BE2C (cell line): ENCODE measurements around the gene CCDC194.
A peak's percentile ranks its signal among the peaks of the same experiment; 100 is the strongest.

Experiments used
- DNase-seq: peaks from one replicate; pipeline ENCODE4 v3.0.0-alpha.2; 2020
- H3K27me3 ChIP-seq: fragments of 250-450 bp; sonication (Bioruptor Pico); 2 replicates; pipeline ENCODE4 v1.5.1; 2020; ENCODE audit warnings: mild to moderate bottlenecking
- H3K36me3 ChIP-seq: fragments of 250-450 bp; sonication (Bioruptor Pico); 2 replicates; pipeline ENCODE4 v1.5.1; 2020; ENCODE audit warnings: mild to moderate bottlenecking
- H3K4me1 ChIP-seq: fragments of 250-450 bp; sonication (Bioruptor Pico); 2 replicates; pipeline ENCODE4 v1.5.1; 2020
- H3K4me3 ChIP-seq: 2 replicates; pipeline ENCODE4 v1.5.1; 2011; ENCODE audit warnings: low read depth, low read length
- H3K9me3 ChIP-seq: fragments of 250-450 bp; sonication (Bioruptor Pico); 2 replicates; pipeline ENCODE4 v1.5.1; 2020
- CTCF ChIP-seq: IDR thresholded peaks from 2 replicates; pipeline ENCODE4 v1.5.1; 2012; ENCODE audit warnings: mild to moderate bottlenecking, low read depth, low read length

Gene CCDC194

GRCh38 chr19:17404621-17405249 lies 10.7 kb upstream of the CCDC194 start:
- no peak for TF ChIP-seq CTCF
- no peak overlapping the region for H3K4me3 ChIP-seq
- no peaks in the 10 kb centered on the region for H3K27me3 ChIP-seq
- no peaks in the 10 kb centered on the region for H3K9me3 ChIP-seq
- H3K36me3 ChIP-seq, result no peaks in the 10 kb centered on the region
- peaks cover 22% of the 10 kb centered on the region for H3K4me1 ChIP-seq
- no peak for DNase-seq

GRCh38 chr19:17404015-17404414 lies 10.0 kb upstream of the CCDC194 start:
- H3K9me3 ChIP-seq, result no peaks in the 10 kb centered on the region
- no peak overlapping the region for H3K4me3 ChIP-seq
- TF ChIP-seq CTCF, result no peak
- H3K36me3 ChIP-seq, result no peaks in the 10 kb centered on the region
- DNase-seq, result no peak
- H3K4me1 ChIP-seq, result peaks cover 22% of the 10 kb centered on the region
- no peaks in the 10 kb centered on the region for H3K27me3 ChIP-seq

DNA sequence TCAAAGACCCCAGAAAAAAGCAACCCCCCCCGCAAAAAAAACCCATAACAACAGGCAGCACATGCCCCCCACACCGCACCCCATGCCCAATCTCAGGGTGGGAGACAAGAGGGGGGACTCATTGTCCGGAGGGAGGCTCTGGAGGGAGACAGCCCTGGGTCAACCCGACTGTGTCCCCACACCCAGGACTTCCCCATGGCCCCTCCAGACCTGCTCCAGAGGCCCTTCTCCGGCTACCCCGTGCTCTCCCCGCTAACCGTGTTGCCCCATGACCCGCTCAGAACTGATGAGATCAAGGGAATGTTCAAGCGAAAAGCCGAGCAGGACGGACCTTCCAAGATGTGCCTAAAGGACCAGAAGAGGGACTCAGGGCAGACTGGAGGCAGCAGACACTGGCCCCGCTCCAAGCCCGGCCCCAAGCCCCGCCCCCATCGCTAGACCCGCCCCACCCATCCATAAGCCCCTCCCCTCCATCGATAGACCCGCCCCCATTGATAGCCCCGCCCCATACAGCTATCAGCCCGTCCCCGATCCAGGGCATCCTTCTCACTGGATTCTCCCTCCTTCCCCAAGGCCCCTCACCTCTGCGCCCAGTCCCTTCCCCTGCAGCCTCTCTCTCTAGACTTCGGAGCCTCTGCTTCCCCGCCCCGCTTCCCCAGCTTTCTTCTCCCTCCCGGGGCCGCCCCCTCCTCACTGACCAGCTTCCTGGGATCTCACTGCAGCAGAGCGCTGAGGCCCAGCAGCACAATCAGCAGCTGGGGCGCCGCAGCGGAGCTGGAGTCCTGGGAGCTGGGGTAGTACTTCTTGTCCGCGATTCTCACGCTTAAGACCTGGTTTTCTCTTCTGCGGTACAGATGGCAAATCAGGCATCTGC lies 9.2 kb upstream of the CCDC194 start:
- TF ChIP-seq CTCF, result no peak
- Histone ChIP-seq H3K4me1 (peaks cover 22% of the 10 kb centered on the region), H3K4me3 (peak overlapping the region; percentile 49), H3K36me3 (no peaks in the 10 kb centered on the region), H3K27me3 (no peaks in the 10 kb centered on the region), H3K9me3 (no peaks in the 10 kb centered on the region)
- DNase-seq, result peak; percentile 80

DNA sequence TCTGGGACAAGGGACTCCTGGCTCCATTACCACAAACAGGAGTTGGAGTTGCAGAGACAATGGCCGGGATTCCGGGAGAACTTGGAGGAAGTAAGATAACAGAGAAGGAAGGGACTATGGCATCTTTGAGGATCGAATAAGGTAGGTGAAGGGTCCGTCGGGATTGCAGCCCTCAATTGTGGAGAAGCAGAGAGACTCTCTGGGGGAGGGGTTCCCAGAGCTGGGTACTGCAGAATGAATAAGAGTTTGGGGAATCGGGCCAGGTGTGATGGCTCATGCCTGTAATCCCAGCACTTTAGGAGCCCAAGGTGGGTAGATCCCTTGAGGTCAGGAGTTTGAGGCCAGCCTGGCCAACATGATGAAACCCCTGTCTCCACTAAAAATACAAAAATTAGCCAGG lies 7.6 kb upstream of the CCDC194 start:
- H3K4me3 ChIP-seq, result no peak overlapping the region
- H3K36me3 ChIP-seq, result no peaks in the 10 kb centered on the region
- no peak for DNase-seq
- no peak for TF ChIP-seq CTCF
- H3K4me1 ChIP-seq, result peaks cover 13% of the 10 kb centered on the region
- H3K9me3 ChIP-seq, result no peaks in the 10 kb centered on the region
- no peaks in the 10 kb centered on the region for H3K27me3 ChIP-seq

DNA sequence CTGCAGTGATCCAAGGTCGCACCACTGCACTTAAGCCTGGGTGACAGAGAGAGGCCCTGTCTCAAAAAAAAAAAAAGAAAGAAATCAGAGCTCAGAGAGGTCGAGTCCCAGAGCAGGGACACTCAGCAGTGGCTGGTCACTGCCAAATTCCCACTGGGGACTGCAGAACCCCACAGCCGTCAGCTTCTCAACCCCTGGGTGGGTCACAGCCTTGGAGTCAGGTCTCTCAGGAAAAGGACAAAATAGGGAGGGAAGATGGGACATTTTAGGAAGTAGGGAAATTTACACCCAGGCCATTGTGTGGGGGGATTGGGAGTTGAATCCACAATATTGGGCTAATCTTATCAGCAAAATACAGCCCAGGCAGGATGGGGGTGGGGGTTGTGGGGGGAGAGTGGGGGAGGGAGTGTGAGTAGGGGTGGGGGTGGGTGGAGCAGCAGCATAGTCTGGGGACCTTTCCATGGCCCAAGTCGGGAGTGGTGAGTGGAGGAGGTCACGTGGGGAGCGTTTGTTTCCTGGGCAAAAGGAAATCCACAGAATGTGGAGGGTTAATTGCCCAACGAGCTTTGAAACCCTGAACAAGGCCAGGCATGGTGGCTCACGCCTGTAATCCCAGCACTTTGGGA lies 5.0 kb upstream of the CCDC194 start:
- no peak for DNase-seq
- H3K4me1 ChIP-seq, result no peaks in the 10 kb centered on the region
- H3K27me3 ChIP-seq, result peaks cover 2% of the 10 kb centered on the region
- no peak overlapping the region for H3K4me3 ChIP-seq
- no peak for TF ChIP-seq CTCF
- H3K36me3 ChIP-seq, result no peaks in the 10 kb centered on the region
- no peaks in the 10 kb centered on the region for H3K9me3 ChIP-seq
